NT2/D1 (cell line): Measurements from ENCODE around the gene GSTM3.

Source experiments
- SUZ12 ChIP-seq: IDR thresholded peaks from 2 replicates; pipeline ENCODE4 v1.6.1; 2011; ENCODE audit not compliant: insufficient read length, insufficient read depth; ENCODE audit errors: extremely low read depth
- YY1 ChIP-seq: IDR thresholded peaks from 2 replicates; pipeline ENCODE4 v1.6.1; 2011; ENCODE audit not compliant: insufficient read length, insufficient read depth
- ZNF274 ChIP-seq: IDR thresholded peaks from 2 replicates; pipeline ENCODE4 v1.6.1; 2011; ENCODE audit warnings: mild to moderate bottlenecking, low read depth, low read length

GRCh38 chr1:109777436-109777835 lies 36.6 kb upstream of the GSTM3 start:
- no peak for TF ChIP-seq YY1
- no peak for TF ChIP-seq ZNF274
- no peak for TF ChIP-seq SUZ12
